HTERT RPE-1 (cell line): ENCODE data around the gene ZNF622.

ENCODE experiments used
- in situ Hi-C: fragments of 300-500 bp; cut with MboI; formaldehyde crosslinking; loops from 4 replicates; pipeline ENCODE4 v1.14.3; 2020; ENCODE audit warnings: low sequenced_read_pairs

Gene ZNF622

DNA sequence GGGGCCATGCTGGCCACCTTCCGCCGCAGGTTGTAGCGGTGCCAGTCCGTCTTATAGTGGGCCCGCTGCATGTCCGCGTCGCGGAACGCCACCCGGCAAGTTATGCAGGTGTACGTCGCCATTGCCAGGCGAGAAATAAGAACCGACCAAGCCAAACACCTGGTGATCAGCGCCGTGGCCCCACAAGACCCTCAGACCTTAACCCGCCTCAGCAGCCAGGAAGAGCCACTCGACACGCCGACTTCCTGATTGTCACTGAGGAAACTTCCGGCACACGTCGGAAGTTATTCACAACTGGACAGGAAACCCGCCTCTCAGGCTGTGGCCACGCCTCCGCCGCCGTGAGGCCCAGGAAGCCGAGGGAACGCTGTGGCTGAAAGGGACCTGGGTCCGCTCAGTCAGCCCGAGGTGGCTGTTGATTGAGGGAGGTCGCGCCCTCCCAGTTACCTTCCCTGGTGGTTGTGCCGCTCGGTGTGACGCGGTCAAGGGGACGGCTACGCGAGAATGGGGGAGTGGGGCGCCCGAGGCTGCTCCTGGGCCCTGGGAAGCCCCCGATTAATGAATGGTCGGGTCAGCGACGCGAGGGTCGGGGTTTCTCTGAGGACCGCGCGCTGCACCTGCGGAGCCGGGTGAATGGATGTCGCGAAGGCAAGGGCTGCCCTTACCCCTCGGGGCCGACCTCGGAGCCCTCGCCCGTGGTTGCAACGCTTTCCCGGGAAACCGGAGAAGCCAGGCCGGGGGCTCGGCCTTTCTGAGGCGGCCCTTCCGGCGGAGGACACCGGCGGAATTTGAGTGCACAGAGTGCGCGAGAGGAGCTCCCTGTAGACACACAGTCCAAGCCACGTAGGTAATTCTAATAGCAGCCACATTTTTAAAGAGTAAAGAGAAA lies at the start of gene ZNF622:
Gene ZNF622, minus strand, starts transcription at position 257 of the 889 bp plus-strand sequence. Its CDS starts 135 bp downstream, at position 122.
- in situ Hi-C loops: no loop called here

GRCh38 chr5:16510098-16510497 lies 44.5 kb upstream of the ZNF622 start:
- in situ Hi-C loops: no loop called here

- in situ Hi-C loops: no loop called here
Measured at GRCh38 chr5:16508730-16509531, 43.3 kb upstream of the ZNF622 start.

GRCh38 chr5:16507716-16508115 lies 42.1 kb upstream of the ZNF622 start:
- in situ Hi-C loops: no loop called here

- in situ Hi-C loops: no loop called here
Measured at GRCh38 chr5:16505904-16506303, 40.3 kb upstream of the ZNF622 start.

DNA sequence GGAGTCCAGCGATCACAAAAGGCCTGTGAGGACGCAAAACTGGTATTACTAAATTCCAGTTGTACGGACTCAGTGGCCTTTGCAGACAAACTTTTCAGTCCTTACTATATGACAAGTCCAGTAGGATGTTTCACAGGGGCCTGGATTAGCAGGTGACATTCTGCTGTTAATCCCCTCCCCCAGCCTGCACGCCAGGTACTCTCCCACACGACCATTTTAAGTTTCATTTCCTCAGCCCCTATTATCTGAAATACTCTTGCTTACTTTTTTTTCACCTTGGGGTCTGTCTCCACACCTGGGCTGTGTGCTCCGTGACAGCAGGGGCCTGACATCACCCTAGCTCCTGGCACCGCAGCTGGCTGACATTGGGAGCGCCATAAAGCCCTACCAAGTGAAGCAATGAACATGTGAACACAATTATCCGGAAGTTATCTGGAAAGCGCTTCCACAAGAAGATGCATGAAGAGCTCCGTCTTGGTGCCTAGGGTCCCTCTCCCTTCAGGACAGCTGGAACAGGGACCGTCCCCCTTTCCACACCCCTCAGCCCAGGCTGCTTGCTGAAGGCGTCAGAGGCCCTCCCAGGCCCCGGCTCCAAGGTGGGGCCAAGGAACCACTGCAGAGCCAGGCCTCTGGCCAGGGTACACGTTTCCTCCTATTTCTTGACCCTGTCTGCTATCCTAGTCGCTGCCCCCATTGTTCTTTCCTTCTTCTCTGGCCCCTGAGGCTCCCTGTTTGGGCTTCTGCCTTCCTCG lies 39.7 kb upstream of the ZNF622 start:
- in situ Hi-C loops: no loop called here

- in situ Hi-C loops: no loop called here
Measured at GRCh38 chr5:16504571-16504970, 39.0 kb upstream of the ZNF622 start.

- in situ Hi-C loops: no loop called here
Measured at GRCh38 chr5:16502866-16503265, 37.3 kb upstream of the ZNF622 start.

DNA sequence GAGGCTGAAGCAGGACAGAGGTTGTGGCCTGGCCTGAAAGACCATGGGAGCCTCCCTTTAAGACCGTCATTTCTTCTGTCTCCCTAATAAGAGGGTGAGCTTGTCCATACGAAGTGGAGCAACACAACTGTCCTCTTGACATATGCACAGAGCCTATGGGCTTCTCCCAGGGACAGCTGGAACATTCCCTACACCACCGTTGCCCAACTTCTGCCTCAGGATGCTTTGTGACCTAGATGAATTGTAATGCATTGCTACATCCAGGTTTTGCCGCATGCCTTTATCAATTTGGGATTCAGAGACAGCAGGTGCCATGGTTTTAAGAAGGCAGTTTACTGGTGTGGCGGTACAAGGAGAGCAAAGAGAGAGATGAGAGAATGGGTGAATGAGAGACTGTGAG lies 34.4 kb upstream of the ZNF622 start:
- in situ Hi-C loops: no loop called here

DNA sequence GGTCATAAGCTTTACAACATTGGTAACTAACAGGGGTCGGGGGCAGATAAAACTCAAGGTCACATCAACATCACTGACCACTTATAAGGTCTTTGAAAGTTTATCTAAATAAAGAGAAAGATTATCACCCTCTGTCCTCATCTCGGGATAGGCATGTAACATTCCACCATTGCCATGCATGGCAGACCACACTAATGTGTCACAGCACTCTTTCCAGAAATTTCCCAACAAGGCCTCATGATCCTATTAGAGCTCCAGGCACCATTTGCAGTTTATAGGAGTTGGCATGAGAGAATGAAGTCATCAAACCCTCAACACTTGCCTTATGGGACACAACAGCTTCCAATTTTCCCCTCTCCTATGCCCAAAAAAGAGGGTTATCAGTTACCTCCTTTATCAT lies 31.9 kb upstream of the ZNF622 start:
- in situ Hi-C loops: no loop called here

DNA sequence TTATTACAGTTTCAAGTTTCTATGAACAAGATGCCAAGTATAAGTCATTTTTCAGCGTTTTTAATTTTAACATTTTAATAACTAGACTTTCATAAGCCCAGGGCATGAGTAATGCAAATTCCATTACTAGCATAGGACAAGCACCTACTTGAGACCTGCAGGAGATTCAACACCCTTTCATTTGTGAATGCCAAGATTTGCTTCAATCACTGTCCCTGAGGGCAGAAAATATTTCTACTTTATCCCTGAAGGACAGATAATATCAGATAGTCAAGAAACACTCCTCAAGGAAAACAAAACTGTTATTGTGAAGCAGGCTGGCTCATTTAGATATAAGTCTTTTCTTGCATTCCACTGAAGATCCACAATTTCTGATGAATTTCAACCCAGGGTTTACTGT lies 27.7 kb upstream of the ZNF622 start:
- in situ Hi-C loops: no loop called here

DNA sequence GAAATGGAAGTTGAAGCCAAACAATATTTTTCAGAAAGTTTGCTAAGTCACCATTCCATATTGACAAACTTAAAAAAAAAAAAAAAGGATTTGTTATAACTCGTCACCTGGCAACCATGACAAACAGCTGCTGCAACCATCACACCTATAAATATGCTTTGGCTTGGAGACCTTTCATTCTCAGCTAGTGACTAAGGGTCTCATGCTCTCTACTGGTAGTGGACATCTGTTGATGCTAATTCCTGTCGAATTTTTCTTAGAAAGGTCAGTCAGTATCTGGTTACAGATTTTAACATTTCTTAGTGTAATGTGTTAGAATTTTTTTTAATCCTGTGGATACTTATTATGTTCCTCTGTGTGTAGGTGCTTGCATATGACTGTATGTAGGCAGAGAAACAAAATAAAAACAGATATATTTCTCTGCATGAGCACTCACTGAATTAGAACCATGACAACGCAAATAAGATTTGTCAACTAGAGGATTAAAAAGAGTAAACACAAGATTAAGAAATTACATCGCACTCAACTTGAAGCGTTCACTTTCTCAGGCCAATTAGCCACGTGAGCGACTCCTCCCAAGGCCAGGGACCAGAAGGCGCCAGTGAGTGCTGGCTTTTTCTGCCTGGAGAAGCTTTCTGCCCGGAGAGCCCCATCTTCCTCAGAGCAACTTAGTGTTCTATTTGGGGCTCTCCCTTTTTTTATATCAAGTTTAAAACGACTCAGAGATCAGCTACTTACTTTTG lies 27.0 kb upstream of the ZNF622 start:
- in situ Hi-C loops: no loop called here

- in situ Hi-C loops: no loop called here
Measured at GRCh38 chr5:16490911-16491310, 25.3 kb upstream of the ZNF622 start.

- in situ Hi-C loops: no loop called here
Measured at GRCh38 chr5:16489322-16489791, 23.8 kb upstream of the ZNF622 start.

- in situ Hi-C loops: no loop called here
Measured at GRCh38 chr5:16487456-16487855, 21.9 kb upstream of the ZNF622 start.

DNA sequence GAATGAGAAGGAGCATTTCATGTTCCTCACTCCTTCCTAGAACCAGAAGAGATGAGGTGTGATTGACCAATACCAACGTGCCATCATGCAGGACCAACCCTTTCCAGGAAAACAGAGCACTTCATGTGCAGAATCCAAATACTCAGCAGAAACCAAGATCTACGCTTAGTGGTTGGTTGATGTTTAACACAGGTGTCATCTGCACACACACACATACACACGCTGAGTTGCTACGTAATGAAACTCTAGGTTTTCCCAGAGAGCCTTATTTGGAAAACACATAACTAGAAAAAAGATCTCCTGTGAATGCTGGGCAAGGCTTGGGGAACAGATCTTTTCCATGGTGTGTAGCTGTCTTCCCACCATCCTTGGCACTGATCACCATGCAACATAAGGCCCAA lies 21.1 kb upstream of the ZNF622 start:
- in situ Hi-C loops: no loop called here

- in situ Hi-C loops: no loop called here
Measured at GRCh38 chr5:16485656-16486055, 20.1 kb upstream of the ZNF622 start.

GRCh38 chr5:16484081-16484480 lies 18.5 kb upstream of the ZNF622 start:
- in situ Hi-C loops: no loop called here

DNA sequence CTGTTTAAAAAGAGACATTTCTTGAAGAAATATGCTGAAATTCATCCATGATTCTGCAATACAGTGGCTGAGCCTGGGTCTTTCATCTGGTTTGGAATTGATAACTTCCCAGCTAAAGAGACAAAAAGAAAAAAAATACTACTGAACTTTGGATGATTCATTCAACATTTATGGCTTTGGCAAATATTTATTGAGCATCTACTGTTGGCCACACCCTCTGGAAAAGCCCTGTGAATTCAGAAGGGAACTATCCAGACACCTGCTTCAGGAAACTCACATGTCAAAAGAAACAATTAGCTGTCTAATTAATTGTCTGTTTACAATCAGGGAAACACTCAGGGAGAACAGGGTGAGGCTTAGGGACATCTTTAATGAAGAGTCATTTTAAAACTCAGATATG lies 17.8 kb upstream of the ZNF622 start:
- in situ Hi-C loops: no loop called here

DNA sequence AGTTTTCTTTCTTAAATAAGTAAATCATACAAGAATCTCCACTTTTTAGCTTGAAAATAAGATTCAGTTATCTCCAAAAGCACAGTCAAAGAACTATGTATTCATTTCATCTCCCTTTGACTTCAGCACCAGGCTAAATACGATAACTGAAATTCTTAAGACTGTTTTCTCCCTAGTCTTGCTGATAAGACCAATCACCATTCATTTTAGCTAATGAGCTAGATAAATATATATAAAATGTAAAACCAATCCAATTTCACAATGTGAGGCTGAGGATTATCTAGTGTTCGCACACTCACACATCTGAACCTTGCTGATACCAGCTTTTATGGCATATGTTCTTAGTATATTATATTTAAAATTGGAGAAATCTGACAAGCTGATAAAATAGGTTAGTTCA lies 17.3 kb upstream of the ZNF622 start:
- in situ Hi-C loops: no loop called here
